ENCODE data around the gene CNTRL.
"Not testable (repeated sequence)": the region's sequence is repeated elsewhere in the genome, so short reads cannot be mapped to it uniquely, and the experiment has no call there.

The CNTRL gene

DNA sequence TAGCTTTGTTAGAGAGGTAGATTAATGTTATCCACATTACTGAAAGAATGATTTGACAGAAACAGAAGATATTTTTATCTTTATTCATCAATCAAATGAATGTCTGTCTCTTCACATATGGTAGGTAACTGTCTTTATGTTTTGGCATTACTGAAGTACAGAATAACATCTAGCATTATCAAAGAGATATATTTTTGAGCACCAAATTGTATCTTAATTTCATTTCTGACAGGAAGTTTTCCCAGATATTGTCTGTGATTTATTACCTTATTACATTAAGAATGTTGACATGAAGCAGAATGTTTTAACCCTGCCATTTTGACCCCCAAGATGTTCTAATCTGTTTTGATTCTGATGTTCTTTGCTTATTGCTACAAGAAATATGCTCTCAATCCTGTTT, 20.3 kb downstream of the CNTRL start:
- TF ChIP-seq, protein P1, sequence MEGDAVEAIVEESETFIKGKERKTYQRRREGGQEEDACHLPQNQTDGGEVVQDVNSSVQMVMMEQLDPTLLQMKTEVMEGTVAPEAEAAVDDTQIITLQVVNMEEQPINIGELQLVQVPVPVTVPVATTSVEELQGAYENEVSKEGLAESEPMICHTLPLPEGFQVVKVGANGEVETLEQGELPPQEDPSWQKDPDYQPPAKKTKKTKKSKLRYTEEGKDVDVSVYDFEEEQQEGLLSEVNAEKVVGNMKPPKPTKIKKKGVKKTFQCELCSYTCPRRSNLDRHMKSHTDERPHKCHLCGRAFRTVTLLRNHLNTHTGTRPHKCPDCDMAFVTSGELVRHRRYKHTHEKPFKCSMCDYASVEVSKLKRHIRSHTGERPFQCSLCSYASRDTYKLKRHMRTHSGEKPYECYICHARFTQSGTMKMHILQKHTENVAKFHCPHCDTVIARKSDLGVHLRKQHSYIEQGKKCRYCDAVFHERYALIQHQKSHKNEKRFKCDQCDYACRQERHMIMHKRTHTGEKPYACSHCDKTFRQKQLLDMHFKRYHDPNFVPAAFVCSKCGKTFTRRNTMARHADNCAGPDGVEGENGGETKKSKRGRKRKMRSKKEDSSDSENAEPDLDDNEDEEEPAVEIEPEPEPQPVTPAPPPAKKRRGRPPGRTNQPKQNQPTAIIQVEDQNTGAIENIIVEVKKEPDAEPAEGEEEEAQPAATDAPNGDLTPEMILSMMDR (IDR thresholded peaks at IDR 0.05; ENCODE audit: insufficient read depth, missing control alignments), result no peak
- no peak for DNase-seq (ENCODE audit: insufficient read length, low spot score)
- FAIRE-seq, result no peak

DNA sequence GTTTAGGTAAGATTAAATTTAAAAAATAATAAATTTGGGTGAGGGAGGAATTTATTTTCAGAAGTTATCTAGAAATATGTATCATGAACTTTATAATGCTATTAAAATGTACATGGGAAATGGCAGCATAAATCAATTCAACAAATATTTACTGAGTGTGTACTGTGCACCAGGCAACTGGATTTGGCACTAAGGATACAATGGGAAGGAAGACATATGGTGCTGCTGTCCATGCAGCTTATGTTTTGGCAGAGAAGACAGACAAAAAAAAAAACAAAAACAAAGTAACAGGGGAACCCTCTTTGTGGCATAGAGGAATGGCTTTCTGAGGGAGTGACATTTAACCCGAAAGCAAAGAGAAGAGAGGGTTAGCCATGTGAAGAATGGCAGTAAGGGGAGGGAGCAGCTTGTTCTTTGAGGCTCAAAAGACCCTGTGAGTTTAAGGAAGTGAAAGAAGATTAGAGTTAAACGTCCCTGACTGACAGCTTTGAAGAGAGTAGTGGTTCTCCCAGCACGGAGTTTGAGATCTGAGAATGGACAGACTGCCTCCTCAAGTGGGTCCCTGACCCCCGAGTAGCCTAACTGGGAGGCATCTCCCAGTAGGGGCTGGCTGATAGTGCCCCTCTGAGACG, 23.9 kb downstream of the CNTRL start:
- TF ChIP-seq, protein P1 (IDR thresholded peaks at IDR 0.05; ENCODE audit: insufficient read depth, missing control alignments), result no peak
- FAIRE-seq (no peak), DNase-seq (ENCODE audit: insufficient read length, low spot score) (no peak)

DNA sequence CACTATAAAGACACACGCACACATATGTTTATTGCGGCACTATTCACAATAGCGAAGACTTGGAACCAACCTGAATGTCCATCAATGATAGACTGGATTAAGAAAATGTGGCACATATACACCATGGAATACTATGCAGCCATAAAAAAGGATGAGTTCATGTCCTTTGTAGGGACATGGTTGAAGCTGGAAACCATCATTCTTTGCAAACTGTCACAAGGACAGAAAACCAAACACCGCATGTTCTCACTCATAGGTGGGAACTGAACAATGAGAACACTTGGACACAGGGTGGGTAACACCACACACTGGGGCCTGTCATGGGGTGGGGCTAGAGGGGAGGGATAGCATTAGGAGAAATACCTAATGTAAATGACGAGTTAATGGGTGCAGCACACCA, 29.3 kb downstream of the CNTRL start:
- not testable (repeated sequence) for DNase-seq (ENCODE audit: insufficient read length, low spot score); FAIRE-seq

DNA sequence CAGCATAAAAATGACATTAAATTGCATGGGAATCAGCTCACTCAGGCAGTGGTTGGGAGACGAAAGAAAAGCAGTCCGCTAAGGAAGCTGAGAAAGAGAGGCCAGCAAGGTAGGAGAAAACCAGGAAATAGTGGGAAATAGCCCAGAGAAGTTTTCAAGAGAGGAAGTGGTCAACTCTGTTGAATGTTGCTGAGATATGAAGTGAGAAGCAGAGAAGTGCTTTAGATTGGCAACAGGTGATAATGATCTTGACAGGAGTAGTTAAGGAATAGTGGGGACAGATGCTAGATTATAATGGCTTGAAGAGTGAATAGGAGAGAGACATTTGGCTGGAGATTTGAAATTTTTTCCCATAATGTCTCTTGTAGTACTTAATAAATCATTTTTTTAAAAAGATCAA, 30.8 kb downstream of the CNTRL start:
- FAIRE-seq (no peak), DNase-seq (ENCODE audit: insufficient read length, low spot score) (no peak)
- TF ChIP-seq, protein P1 (IDR thresholded peaks at IDR 0.05; ENCODE audit: insufficient read depth, missing control alignments), result no peak

DNA sequence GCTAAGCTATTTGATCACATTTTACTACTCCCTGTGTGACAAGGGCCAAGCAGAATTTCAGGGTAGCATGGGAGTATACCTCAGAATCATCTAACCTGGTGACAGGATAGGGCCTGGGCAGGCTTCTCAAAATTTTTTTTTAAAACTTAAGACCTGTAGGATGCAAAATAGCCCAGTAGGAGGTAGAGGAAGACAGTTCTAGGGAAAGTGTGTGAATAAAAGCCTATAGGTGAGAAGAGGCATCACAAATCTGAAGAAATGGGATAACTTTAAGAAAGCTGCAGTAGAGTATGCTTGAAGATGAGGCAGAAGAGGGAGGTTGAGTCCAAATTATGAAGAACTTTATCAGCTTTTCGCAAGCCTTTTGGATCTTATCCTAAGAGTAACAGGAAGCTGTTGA, 32.3 kb downstream of the CNTRL start:
- FAIRE-seq (no peak), DNase-seq (ENCODE audit: insufficient read length, low spot score) (no peak)
- TF ChIP-seq, protein P1 (IDR thresholded peaks at IDR 0.05; ENCODE audit: insufficient read depth, missing control alignments), result no peak

DNA sequence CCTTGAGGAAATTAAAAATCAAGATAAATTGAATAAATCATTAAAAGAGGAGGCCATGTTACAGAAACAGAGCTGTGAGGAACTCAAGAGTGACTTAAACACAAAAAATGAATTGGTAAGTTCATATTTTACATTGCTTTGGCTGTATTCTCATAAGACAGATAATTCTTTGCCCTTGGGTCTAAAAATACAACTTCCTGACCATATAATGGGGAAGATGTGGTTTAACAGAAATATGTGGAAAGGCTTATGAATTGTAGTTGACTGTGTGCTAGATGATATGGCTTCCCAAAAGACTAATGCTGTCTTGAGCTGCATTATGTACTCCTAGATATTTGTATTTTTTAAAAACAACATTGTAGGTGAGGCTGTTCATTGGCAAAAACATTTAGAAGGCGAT, 33.1 kb downstream of the CNTRL start:
- no peak for FAIRE-seq
- TF ChIP-seq, protein P1 (IDR thresholded peaks at IDR 0.05; ENCODE audit: insufficient read depth, missing control alignments), result no peak
- no peak for DNase-seq (ENCODE audit: insufficient read length, low spot score)

DNA sequence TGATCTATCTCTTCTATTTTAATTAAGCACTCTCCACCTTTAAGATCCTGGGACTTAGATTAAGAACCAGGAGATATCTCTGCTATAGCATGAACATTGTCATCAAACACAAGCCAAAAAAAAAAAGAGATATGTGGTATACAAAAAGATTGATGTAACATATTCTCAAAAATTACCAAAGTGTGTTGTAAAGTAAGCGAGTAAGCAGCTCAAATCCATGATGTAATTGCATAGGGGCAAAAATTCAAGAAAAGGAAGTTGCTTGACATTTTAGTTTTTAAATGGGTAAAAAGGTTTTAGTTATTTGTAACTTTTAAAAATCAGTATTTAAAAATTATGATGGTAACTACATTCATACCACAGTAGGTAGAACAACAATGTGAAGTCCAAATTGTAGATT, 40.7 kb downstream of the CNTRL start:
- TF ChIP-seq, protein P1 (IDR thresholded peaks at IDR 0.05; ENCODE audit: insufficient read depth, missing control alignments), result no peak
- no peak for FAIRE-seq
- DNase-seq (ENCODE audit: insufficient read length, low spot score), result no peak

DNA sequence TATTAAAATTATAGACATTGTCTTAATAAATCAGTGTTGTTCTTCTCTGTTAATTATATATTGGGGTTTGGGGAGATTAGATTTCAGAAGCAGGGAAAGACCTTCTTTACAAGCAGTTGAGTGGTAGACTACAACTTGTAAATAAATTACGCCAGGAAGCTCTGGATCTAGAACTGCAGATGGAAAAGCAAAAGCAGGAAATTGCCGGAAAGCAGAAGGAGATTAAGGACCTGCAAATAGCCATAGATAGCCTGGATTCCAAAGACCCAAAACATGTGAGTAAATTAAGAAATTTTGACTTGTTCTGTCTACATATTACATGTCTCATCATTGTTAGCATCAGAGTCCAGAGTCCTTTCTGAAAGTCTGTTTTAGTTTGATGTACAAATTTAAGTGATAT, 43.5 kb downstream of the CNTRL start:
- no peak for FAIRE-seq
- no peak for DNase-seq (ENCODE audit: insufficient read length, low spot score)
- TF ChIP-seq, protein P1 (IDR thresholded peaks at IDR 0.05; ENCODE audit: insufficient read depth, missing control alignments), result no peak

Measured in D721Med (cell line).